ENCODE results near the gene PHKG1.
A peak's percentile ranks its signal among the peaks of the same experiment; 100 is the strongest.
"Not testable (repeated sequence)": the region's sequence is repeated elsewhere in the genome, so short reads cannot be mapped to it uniquely, and the experiment has no call there.

Gene PHKG1

GRCh38 chr7:56045758-56046157 is 47.0 kb downstream of the PHKG1 start:
- DNase-seq (ENCODE audit: low read depth in 2 of 2): not testable (repeated sequence)

GRCh38 chr7:56040730-56041129 is 52.0 kb downstream of the PHKG1 start:
- DNase-seq (ENCODE audit: low read depth in 2 of 2): no peak

- peak; percentile 22 to 44 for DNase-seq (ENCODE audit: low read depth in 2 of 2)
These were observed 58.9 kb downstream of the PHKG1 start for GRCh38 chr7:56033671-56034432.

GRCh38 chr7:56032578-56032977 is 60.2 kb downstream of the PHKG1 start:
- DNase-seq (ENCODE audit: low read depth in 2 of 2): not testable (repeated sequence)

GRCh38 chr7:56031556-56031955 is 61.2 kb downstream of the PHKG1 start:
- not testable (repeated sequence) for DNase-seq (ENCODE audit: low read depth in 2 of 2)

GRCh38 chr7:56030340-56030739 is 62.4 kb downstream of the PHKG1 start:
- DNase-seq (ENCODE audit: low read depth in 2 of 2): no peak
